Central memory CD8-positive, alpha-beta T cell (primary cell): ENCODE results near the gene ITGB1BP1.
A peak's percentile ranks its signal among the peaks of the same experiment; 100 is the strongest.
"Not testable (repeated sequence)": the region's sequence is repeated elsewhere in the genome, so short reads cannot be mapped to it uniquely, and the experiment has no call there.

Experiments
- ATAC-seq: fragments of 150-1000 bp; cut with Tn5 transposase; replicated peaks from 2 replicates; pipeline ENCODE4 v1.10.0; 2022; ENCODE audit warnings: mild to moderate bottlenecking, moderate FRiP score, moderate number of reproducible peaks; ENCODE audit not compliant: poor library complexity, severe bottlenecking; ENCODE audit errors: extremely low read depth
- DNase-seq, 2 donors: peaks; one replicate each; pipeline ENCODE4 v3.0.0; 2021; ENCODE audit warnings: low spot score in 2 of 2
- H3K27ac Mint-ChIP-seq: one replicate; pipeline ENCODE4 v1.8.0; 2022; ENCODE audit warnings: low read depth, mild to moderate bottlenecking, moderate library complexity, mixed read lengths
- H3K27me3 Mint-ChIP-seq: one replicate; pipeline ENCODE4 v1.8.0; 2022; ENCODE audit warnings: mixed read lengths
- H3K36me3 Mint-ChIP-seq: one replicate; pipeline ENCODE4 v1.8.0; 2022; ENCODE audit warnings: mild to moderate bottlenecking, moderate library complexity, mixed read lengths; ENCODE audit not compliant: insufficient read depth
- H3K4me1 Mint-ChIP-seq: one replicate; pipeline ENCODE4 v1.8.0; 2022; ENCODE audit warnings: mixed read lengths
- H3K4me3 Mint-ChIP-seq: one replicate; pipeline ENCODE4 v1.8.0; 2022; ENCODE audit warnings: mild to moderate bottlenecking, moderate library complexity, mixed read lengths
- H3K9me3 Mint-ChIP-seq: one replicate; pipeline ENCODE4 v1.8.0; 2022; ENCODE audit warnings: mixed read lengths

ITGB1BP1 gene

GRCh38 chr2:9404451-9404850 lies 18.9 kb downstream of the ITGB1BP1 start:
- ATAC-seq (no peak), DNase-seq (no peak)
- Mint-ChIP-seq H3K9me3 (no peaks in the 10 kb centered on the region), H3K36me3 (peaks cover 12% of the 10 kb centered on the region), H3K4me1 (peaks cover 12% of the 10 kb centered on the region), H3K27me3 (no peaks in the 10 kb centered on the region), H3K27ac (no peak overlapping the region), H3K4me3 (no peak overlapping the region)

DNA sequence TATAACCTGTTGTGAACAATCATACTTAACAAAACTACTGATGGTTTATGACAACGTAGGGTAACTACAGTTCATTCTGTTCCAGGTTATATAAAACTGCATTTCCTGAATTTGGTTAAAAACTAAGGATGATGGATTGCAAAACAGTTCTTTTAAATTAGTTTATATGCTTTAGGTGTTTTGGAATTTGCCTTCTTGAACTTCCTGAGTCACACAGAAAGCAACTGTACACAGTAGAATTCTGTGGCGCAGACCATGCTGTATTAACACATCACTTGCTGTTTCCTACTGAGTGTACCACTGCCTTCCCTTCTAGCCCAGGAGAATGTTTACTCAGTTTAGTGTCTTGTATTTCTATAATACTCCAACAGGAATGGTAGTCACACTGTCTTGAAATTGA lies 19.4 kb downstream of the ITGB1BP1 start:
- Mint-ChIP-seq H3K9me3 (no peaks in the 10 kb centered on the region), H3K27ac (no peak overlapping the region), H3K36me3 (peaks cover 8% of the 10 kb centered on the region), H3K4me1 (peaks cover 12% of the 10 kb centered on the region), H3K27me3 (no peaks in the 10 kb centered on the region), H3K4me3 (no peak overlapping the region)
- no peak for ATAC-seq
- no peak for DNase-seq

DNA sequence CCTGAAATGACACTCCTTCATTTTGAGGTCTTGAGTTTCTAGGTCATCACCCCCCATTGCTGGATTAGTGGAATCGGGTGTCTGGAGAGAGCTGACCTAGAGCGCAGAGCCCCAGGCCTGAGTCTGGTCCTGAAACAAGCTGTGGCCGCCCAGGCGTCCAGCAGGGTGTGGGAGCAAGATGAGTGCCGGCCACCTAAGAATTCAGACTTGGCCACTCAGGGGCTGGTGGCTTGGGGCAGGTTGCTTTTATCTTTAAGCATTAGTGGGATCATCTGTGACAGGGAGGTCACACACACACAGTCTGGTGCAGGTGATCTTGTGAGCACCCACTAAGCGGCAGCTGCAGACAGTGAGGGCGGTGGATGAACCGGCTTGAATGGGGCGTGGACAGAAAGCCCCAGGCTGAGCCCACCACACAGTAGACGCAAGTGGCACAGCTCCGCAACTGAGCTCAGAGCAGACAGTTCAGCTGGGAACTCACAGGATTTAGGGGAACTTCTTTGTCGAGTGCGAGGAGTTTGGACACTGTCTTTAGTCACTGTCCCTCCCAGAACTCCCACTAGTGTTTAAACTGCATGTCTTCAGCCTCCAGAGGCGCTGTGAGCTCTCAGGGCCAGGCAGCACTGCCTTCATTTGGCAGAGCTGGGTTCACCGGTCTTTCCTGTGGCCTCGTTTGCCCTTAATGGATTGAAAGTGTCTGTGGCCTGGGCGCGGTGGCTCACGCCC lies 21.5 kb downstream of the ITGB1BP1 start:
- H3K4me1 Mint-ChIP-seq, result peaks cover 12% of the 10 kb centered on the region
- H3K4me3 Mint-ChIP-seq, result no peak overlapping the region
- ATAC-seq (no peak), DNase-seq (no peak)
- no peaks in the 10 kb centered on the region for H3K27me3 Mint-ChIP-seq
- H3K9me3 Mint-ChIP-seq, result no peaks in the 10 kb centered on the region
- no peak overlapping the region for H3K27ac Mint-ChIP-seq
- H3K36me3 Mint-ChIP-seq, result peaks cover 2% of the 10 kb centered on the region

GRCh38 chr2:9401059-9401547 lies 22.2 kb downstream of the ITGB1BP1 start:
- H3K36me3 Mint-ChIP-seq, result peaks cover 2% of the 10 kb centered on the region
- H3K4me1 Mint-ChIP-seq, result peaks cover 12% of the 10 kb centered on the region
- H3K27me3 Mint-ChIP-seq, result no peaks in the 10 kb centered on the region
- ATAC-seq, result no peak
- peak overlapping the region; percentile 47 for H3K27ac Mint-ChIP-seq
- no peak overlapping the region for H3K4me3 Mint-ChIP-seq
- no peak for DNase-seq
- H3K9me3 Mint-ChIP-seq, result no peaks in the 10 kb centered on the region

DNA sequence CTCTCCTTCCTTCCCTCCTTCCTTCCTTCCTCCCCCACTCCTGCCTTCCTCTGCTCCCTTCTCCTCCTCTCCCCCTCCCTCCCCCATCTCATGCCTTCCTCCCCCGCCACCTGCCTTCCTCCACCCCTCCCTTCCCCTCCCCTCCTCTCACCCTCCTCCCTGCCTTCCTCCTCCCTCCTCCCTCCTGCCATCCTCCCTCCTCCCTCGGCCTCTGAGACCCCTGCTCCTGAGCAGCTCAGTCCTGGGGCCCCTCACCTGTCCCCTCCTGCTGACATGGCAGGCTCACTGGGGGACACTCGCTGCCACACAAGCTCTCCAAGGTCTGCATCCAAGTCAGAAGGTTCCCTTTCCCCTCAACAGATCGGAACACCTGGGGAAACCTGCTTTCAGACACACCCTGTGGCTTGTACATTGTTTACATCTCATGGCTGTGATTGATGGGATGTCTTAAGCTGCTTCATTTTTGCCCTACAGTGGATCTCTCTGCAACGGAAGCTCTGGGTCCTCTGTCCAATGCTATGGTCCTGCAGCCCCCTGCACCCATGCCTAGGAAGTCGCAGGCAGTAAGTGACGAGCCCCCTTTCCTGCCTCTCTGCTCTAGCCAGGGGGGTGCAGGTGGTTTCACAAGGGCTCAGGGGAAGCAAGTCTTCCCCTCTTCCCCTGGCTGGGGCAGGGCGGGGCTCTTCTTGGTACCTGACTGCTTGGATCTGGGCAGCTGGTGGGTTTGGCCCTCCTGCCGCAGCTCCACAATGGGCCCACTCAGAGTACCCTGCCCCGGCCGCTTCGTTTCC lies 22.9 kb downstream of the ITGB1BP1 start:
- Mint-ChIP-seq H3K4me3 (no peak overlapping the region), H3K9me3 (no peaks in the 10 kb centered on the region), H3K36me3 (peaks cover 2% of the 10 kb centered on the region), H3K4me1 (peaks cover 12% of the 10 kb centered on the region), H3K27ac (peak overlapping the region; percentile 47), H3K27me3 (no peaks in the 10 kb centered on the region)
- ATAC-seq (no peak), DNase-seq (no peak)

DNA sequence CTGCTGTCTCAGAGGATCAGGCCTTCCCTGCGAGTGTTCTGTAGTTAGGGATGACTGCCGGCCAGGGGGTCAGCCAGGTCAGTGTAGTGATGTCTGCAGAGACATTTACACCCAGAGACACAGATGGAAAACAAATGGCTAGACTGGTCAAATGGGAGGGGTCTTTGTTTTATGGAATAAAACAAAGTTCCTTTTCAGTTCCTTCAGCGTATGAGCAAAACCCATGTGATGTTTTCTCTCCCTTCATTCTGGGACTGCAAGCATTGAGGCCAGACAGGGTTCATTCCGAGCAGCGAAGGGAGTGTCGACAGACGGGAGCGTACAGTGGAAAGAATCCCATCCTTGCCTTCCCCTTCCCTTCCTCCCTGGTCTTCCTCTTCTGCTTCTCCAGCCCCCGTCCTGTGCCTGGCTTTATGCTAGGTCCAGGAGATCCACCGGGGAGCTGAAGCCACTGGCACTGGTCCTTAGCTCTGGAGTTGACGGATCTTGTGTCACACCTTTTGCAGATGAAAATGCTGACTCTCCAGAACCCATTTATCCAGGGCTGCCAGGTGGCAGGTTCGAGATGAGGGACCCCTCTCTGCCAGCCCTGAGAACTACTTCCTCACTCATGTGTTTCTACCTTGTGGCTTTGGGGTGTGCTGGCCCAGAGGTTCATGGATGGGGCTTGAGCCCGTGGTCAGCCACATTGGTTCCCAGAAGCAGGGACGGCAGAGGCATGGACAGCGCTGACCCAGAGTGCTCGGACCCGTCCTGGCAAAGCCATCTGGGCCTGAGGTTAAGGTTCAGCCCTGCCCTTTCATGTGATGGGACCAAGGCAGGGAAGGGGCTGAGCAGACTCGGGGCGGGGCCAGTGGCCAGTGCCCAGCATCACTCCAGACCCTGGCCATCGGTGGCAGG lies 24.2 kb downstream of the ITGB1BP1 start:
- H3K4me3 Mint-ChIP-seq, result no peak overlapping the region
- no peak overlapping the region for H3K27ac Mint-ChIP-seq
- ATAC-seq, result no peak
- peaks cover 12% of the 10 kb centered on the region for H3K4me1 Mint-ChIP-seq
- peaks cover 2% of the 10 kb centered on the region for H3K36me3 Mint-ChIP-seq
- H3K27me3 Mint-ChIP-seq, result no peaks in the 10 kb centered on the region
- no peaks in the 10 kb centered on the region for H3K9me3 Mint-ChIP-seq
- no peak for DNase-seq

- not testable (repeated sequence) for H3K9me3 Mint-ChIP-seq, DNase-seq, ATAC-seq, H3K36me3 Mint-ChIP-seq, H3K4me3 Mint-ChIP-seq, H3K27me3 Mint-ChIP-seq, H3K27ac Mint-ChIP-seq
- peaks cover 12% of the 10 kb centered on the region for H3K4me1 Mint-ChIP-seq
Observed at GRCh38 chr2:9398251-9398650, 25.1 kb downstream of the ITGB1BP1 start.

DNA sequence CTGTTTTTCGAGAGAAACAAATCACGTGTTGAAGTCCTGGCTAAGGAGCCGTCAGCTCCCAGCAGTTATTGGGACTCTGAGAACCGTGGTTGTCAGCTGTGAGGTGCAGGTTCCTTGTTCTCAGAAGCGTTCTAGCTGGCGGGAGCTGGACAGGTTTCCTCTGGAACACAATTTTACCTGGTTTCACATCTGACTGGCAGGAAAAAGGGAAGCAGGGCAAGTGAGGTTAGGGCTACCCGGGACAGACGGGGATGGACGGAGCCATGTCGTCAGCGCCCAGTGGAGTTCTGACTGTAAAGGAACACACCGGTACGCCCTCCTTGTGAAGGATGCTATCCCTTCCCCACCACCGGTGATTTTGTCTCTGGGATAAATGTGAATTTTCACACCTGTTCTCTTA lies 26.1 kb downstream of the ITGB1BP1 start:
- H3K4me3 Mint-ChIP-seq, result no peak overlapping the region
- no peaks in the 10 kb centered on the region for H3K9me3 Mint-ChIP-seq
- H3K36me3 Mint-ChIP-seq, result peaks cover 2% of the 10 kb centered on the region
- H3K4me1 Mint-ChIP-seq, result peaks cover 12% of the 10 kb centered on the region
- no peak overlapping the region for H3K27ac Mint-ChIP-seq
- H3K27me3 Mint-ChIP-seq, result no peaks in the 10 kb centered on the region
- no peak for ATAC-seq
- no peak for DNase-seq

GRCh38 chr2:9394816-9395215 lies 28.5 kb downstream of the ITGB1BP1 start:
- Mint-ChIP-seq H3K4me3 (no peak overlapping the region), H3K27ac (no peak overlapping the region), H3K36me3 (no peaks in the 10 kb centered on the region), H3K27me3 (no peaks in the 10 kb centered on the region), H3K9me3 (no peaks in the 10 kb centered on the region), H3K4me1 (no peaks in the 10 kb centered on the region)
- DNase-seq (no peak), ATAC-seq (no peak)

DNA sequence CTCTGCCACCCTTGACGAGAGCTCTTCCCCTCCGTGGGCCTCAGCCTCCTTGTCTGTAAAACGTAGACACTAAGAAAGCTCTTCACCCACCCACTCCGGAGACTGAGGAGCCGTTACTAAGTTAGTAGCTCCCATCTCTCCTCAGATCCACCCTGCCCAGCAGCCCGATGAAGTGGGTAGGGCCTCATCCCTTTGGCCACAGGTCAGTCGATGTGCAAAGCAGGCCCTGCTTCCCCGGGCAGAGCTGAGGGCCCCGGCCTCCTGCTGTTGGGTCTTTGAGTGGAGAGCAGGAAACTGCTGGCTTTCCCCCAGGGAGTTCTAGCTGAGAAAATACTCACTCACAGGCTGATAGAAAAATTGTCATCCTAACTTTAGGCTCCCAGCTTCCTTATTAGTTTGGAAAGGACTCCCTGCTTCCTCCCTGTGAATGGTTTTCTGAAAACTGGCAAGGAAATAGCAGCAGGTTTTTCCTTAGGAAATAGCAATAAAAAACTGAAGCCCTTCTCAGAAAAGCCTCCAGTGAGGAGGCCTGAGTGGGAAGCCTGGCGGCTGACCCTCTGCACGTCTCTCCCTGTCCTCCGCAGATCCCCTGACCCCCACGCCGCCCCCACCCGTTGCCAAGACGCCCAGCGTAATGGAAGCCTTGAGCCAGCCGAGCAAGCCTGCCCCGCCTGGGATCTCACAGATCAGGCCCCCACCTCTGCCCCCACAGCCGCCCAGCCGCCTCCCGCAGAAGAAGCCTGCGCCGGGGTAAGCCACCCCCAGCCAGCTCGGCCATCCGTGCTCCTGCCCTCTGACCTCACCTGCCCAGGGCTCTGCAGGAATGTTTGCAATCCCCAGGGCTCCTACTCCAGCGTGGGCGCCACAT lies 30.2 kb downstream of the ITGB1BP1 start:
- Mint-ChIP-seq H3K27ac (no peak overlapping the region), H3K27me3 (no peaks in the 10 kb centered on the region), H3K36me3 (no peaks in the 10 kb centered on the region), H3K4me3 (no peak overlapping the region), H3K4me1 (no peaks in the 10 kb centered on the region), H3K9me3 (no peaks in the 10 kb centered on the region)
- ATAC-seq (no peak), DNase-seq (no peak)

DNA sequence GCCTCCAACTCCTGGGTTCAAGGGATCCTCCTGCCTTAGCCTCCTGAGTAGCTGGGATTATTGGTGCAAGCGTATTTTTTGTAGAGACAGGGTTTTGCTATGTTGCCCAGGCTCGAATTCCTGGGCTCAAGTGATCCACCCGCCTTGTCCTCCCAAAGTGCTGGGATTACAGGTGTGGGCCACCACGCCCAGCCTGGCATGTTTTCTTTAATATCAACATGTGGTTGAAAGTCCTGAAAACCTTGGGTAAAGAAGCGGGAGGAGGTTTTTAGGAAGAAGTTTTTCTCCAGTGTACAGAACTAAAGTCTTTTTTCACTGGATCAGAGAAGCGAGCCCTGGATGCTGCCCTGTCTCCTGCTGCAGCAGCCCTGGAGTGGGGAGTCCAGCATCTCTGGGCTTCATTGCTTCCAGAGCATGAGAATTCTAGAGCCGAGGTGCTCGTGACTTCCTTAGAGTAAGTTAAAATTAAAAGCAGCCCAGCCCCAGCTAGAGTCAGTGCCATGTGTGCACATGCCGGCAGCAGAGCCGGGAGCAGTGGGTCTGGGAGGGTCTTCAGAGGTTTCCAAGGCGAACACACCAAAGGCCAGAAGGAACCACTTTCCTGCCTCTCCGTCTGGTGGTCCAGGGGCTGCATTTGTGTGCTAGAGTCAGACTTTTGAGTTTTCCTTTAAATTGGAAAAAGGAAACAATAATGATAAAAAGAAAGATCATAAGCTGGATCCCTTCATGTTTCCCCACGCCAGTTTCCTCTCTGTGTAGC lies 31.2 kb downstream of the ITGB1BP1 start:
- no peak for ATAC-seq
- H3K4me3 Mint-ChIP-seq, result no peak overlapping the region
- H3K36me3 Mint-ChIP-seq, result peaks cover 1% of the 10 kb centered on the region
- H3K27ac Mint-ChIP-seq, result no peak overlapping the region
- no peaks in the 10 kb centered on the region for H3K27me3 Mint-ChIP-seq
- no peak for DNase-seq
- no peaks in the 10 kb centered on the region for H3K4me1 Mint-ChIP-seq
- no peaks in the 10 kb centered on the region for H3K9me3 Mint-ChIP-seq
